Panc1 (cell line): ENCODE measurements around the gene MAD1L1. TPM values are rescaled to one million over a fixed set of nuclear protein-coding genes. Genes with fewer than 3 reads are reported as not detected.

ENCODE experiments used
- ATAC-seq: fragments of 200-7000 bp; cut with Tn5 transposase; 2 replicates; pipeline ENCODE4 v1.9.1; 2020; ENCODE audit warnings: mild to moderate bottlenecking, moderate library complexity
- BruUV-seq: library from RNA; stranded (reverse); fragments of 400-500 nt; replicated peaks from 2 replicates; lab custom pipeline; 2021; lab: Mats Ljungman, UMichigan
- CTCF ChIA-PET: fragments of 300-600 bp; sonication (Branson Sonifier 250); formaldehyde crosslinking; loops from one replicate; lab custom pipeline; 2022; ENCODE audit warnings: antibody characterized with exemption; lab: Charles Lee
- POLR2A ChIA-PET: fragments of 300-600 bp; sonication (Branson Sonifier 250); formaldehyde crosslinking; loops from one replicate; lab custom pipeline; 2022; ENCODE audit warnings: antibody characterized with exemption; lab: Charles Lee
- DNase-seq: peaks from one replicate; pipeline ENCODE4 v3.0.0-alpha.2; 2010; ENCODE audit warnings: low read depth, low spot score
- H3K27ac ChIP-seq: 2 replicates; pipeline ENCODE4 v1.5.1; 2011; ENCODE audit warnings: mild to moderate bottlenecking, low read length, inconsistent platforms
- H3K27me3 ChIP-seq: fragments of 200-500 bp; sonication (Bioruptor generic); 2 replicates; pipeline ENCODE4 v1.6.0; 2014; ENCODE audit warnings: low read length, inconsistent platforms; ENCODE audit not compliant: control insufficient read depth, insufficient read depth
- H3K36me3 ChIP-seq: fragments of 200-500 bp; sonication (Bioruptor generic); 2 replicates; pipeline ENCODE4 v1.5.1; 2014; ENCODE audit warnings: inconsistent platforms, mild to moderate bottlenecking, low read length, moderate library complexity; ENCODE audit not compliant: control insufficient read depth, insufficient read depth
- H3K4me1 ChIP-seq: 2 replicates; pipeline ENCODE4 v1.5.1; 2011; ENCODE audit warnings: inconsistent platforms, mild to moderate bottlenecking, low read length, moderate library complexity; ENCODE audit not compliant: control insufficient read depth, insufficient read depth
- H3K4me3 ChIP-seq, 2 experiments: 2 replicates each; pipeline ENCODE4 v1.5.1; 2011 to 2012; ENCODE audit warnings: low read depth in 2 of 2, low read length in 2 of 2, mild to moderate bottlenecking in 2 of 2, inconsistent platforms in 1 of 2, moderate library complexity in 1 of 2
- H3K9me3 ChIP-seq: fragments of 200-500 bp; sonication (Bioruptor generic); 2 replicates; pipeline ENCODE4 v1.5.1; 2014; ENCODE audit warnings: low read depth, mild to moderate bottlenecking, inconsistent platforms, low read length, moderate library complexity; ENCODE audit not compliant: control insufficient read depth, insufficient read depth
- POLR2AphosphoS5 ChIP-seq: IDR thresholded peaks from 2 replicates; pipeline ENCODE4 v1.6.1; 2012; ENCODE audit warnings: mild to moderate bottlenecking, low read depth, low read length, moderate library complexity
- SIN3A ChIP-seq: IDR thresholded peaks from 2 replicates; pipeline ENCODE4 v1.6.1; 2012; ENCODE audit warnings: low read depth, mild to moderate bottlenecking, low read length, moderate library complexity, borderline replicate concordance; ENCODE audit not compliant: insufficient read depth
- TCF7L2 ChIP-seq: IDR thresholded peaks from 2 replicates; pipeline ENCODE4 v1.6.1; 2011; ENCODE audit warnings: mild to moderate bottlenecking, low read depth, low read length, inconsistent platforms
- in situ Hi-C: cut with HindIII; loops from 2 replicates; pipeline ENCODE4 v1.10.0; 2016; ENCODE audit warnings: low sequenced_read_pairs, low pct_unique_long_range_greater_than_20kb
- intact Hi-C: fragments of 100-400 bp; cut with micrococcal nuclease; formaldehyde crosslinking; loops from one replicate; pipeline ENCODE4 v1.10.0; 2022; ENCODE audit not compliant: unreplicated experiment
- total RNA-seq: library from RNA; stranded (reverse); gene quantifications from one replicate; pipeline ENCODE4 v1.2.1, GENCODE V29; 2021; ENCODE audit not compliant: unreplicated experiment
- TF ChIP-seq, protein P1 (sequence below): fragments of 450-650 bp; IDR thresholded peaks from 2 replicates; pipeline ENCODE4 v1.5.1; 2017; ENCODE audit warnings: mild to moderate bottlenecking
- TF ChIP-seq, protein P2 (sequence below), 2 experiments: IDR thresholded peaks; 2 replicates each; pipeline ENCODE4 v1.6.1; 2011 to 2012; ENCODE audit warnings: low read depth in 2 of 2, control low read depth in 1 of 2, low read length in 1 of 2, mild to moderate bottlenecking in 1 of 2, moderate library complexity in 1 of 2; ENCODE audit not compliant: insufficient read depth in 1 of 2

Gene MAD1L1
- total RNA-seq, 1 experiment from 2014 or later, result 70.8 TPM

DNA sequence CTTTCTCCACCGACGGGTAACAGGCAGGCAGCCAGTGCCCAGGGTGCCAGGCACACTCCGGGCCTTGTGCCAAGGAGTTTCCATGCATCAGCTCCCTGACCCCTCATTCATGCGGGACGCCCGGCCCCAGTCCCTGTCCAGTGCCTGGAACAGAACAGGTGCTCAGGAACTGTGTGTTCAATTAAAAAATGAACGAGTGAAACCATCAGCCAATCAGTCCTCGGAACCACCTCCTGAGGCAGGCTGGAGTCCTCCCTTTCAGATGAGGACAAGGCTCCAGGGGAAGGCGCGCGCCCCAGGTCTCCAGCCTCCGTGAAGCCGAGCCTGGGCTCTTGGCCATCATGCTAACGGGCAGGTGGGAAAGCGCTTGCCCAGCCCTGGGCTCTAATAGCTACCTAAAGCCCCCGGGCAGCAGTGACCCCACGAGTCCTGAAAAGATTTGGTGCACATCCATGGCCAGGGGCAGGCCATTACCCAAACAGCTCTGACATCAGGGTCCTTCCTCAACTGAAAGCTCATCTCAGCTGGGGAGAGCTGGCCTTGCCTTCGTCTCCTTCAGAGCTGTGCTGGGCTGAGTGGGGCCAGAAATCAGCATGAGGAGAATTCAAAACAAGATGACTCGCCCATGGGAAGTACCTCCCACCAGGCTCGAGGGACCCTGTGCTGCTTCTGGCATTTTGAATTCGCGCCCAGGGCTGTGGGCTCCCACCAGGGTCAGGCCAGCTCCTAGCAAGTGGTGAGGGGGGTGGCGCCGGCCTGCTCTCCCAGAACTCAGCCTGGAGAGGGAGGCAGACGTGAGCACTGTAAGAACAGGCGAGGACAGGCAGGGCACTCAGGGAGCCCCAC, 200.5 kb downstream of the MAD1L1 start:
- H3K4me1 ChIP-seq, result no peaks in the 10 kb centered on the region
- TF ChIP-seq SIN3A (no peak), TCF7L2 (no peak), POLR2AphosphoS5 (no peak)
- TF ChIP-seq, protein P1, sequence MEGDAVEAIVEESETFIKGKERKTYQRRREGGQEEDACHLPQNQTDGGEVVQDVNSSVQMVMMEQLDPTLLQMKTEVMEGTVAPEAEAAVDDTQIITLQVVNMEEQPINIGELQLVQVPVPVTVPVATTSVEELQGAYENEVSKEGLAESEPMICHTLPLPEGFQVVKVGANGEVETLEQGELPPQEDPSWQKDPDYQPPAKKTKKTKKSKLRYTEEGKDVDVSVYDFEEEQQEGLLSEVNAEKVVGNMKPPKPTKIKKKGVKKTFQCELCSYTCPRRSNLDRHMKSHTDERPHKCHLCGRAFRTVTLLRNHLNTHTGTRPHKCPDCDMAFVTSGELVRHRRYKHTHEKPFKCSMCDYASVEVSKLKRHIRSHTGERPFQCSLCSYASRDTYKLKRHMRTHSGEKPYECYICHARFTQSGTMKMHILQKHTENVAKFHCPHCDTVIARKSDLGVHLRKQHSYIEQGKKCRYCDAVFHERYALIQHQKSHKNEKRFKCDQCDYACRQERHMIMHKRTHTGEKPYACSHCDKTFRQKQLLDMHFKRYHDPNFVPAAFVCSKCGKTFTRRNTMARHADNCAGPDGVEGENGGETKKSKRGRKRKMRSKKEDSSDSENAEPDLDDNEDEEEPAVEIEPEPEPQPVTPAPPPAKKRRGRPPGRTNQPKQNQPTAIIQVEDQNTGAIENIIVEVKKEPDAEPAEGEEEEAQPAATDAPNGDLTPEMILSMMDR, result no peak
- TF ChIP-seq, protein P2, sequence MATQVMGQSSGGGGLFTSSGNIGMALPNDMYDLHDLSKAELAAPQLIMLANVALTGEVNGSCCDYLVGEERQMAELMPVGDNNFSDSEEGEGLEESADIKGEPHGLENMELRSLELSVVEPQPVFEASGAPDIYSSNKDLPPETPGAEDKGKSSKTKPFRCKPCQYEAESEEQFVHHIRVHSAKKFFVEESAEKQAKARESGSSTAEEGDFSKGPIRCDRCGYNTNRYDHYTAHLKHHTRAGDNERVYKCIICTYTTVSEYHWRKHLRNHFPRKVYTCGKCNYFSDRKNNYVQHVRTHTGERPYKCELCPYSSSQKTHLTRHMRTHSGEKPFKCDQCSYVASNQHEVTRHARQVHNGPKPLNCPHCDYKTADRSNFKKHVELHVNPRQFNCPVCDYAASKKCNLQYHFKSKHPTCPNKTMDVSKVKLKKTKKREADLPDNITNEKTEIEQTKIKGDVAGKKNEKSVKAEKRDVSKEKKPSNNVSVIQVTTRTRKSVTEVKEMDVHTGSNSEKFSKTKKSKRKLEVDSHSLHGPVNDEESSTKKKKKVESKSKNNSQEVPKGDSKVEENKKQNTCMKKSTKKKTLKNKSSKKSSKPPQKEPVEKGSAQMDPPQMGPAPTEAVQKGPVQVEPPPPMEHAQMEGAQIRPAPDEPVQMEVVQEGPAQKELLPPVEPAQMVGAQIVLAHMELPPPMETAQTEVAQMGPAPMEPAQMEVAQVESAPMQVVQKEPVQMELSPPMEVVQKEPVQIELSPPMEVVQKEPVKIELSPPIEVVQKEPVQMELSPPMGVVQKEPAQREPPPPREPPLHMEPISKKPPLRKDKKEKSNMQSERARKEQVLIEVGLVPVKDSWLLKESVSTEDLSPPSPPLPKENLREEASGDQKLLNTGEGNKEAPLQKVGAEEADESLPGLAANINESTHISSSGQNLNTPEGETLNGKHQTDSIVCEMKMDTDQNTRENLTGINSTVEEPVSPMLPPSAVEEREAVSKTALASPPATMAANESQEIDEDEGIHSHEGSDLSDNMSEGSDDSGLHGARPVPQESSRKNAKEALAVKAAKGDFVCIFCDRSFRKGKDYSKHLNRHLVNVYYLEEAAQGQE (IDR thresholded peaks at IDR 0.05; ENCODE audit: insufficient read depth in 1 of 2, low read depth in 2 of 2, low read length in 1 of 2), result no peak
- no peaks in the 10 kb centered on the region for H3K27me3 ChIP-seq
- CTCF ChIA-PET, result no interaction called here
- H3K4me3 ChIP-seq, result no peak overlapping the region
- DNase-seq (no peak), ATAC-seq (0 out of 2 replicates have a peak, but pooled peaks have one; percentile 25)
- intact Hi-C loops (no loop called here), in situ Hi-C loops (no loop called here)
- POLR2A ChIA-PET, result no interaction called here
- H3K27ac ChIP-seq, result no peak overlapping the region
- no TSS peak for BruUV-seq
- peaks cover 19% of the 10 kb centered on the region for H3K9me3 ChIP-seq
- no peaks in the 10 kb centered on the region for H3K36me3 ChIP-seq

DNA sequence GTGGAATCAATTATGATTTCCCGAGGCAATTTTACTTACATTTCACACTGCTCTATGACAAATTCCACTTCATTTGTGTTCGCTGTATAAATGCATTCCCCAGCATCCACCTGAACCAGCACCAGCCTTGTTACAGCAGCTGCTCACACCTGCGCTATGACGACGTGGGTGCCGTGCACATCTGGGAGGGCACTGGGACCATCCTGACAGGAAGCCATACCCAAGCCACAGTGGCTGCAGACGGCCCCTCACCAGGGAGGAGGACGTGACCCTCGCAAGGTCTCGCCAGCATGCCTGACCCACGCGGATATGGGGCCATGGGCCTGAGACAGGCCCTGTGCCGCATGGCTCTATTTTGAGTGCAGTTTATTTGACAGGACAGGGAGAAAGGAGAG, 201.3 kb downstream of the MAD1L1 start:
- peaks cover 27% of the 10 kb centered on the region for H3K9me3 ChIP-seq
- ChIA-PET CTCF (no interaction called here), POLR2A (no interaction called here)
- no peaks in the 10 kb centered on the region for H3K4me1 ChIP-seq
- intact Hi-C loops, result no loop called here
- in situ Hi-C loops, result no loop called here
- ATAC-seq (no peak), DNase-seq (no peak)
- H3K27ac ChIP-seq, result no peak overlapping the region
- BruUV-seq, result no TSS peak
- no peaks in the 10 kb centered on the region for H3K27me3 ChIP-seq
- no peak overlapping the region for H3K4me3 ChIP-seq
- no peak for TF ChIP-seq POLR2AphosphoS5
- TF ChIP-seq, protein P1, result no peak
- TF ChIP-seq TCF7L2, result no peak
- TF ChIP-seq, protein P2 (IDR thresholded peaks at IDR 0.05; ENCODE audit: insufficient read depth in 1 of 2, low read depth in 2 of 2, low read length in 1 of 2), result no peak
- no peak for TF ChIP-seq SIN3A
- no peaks in the 10 kb centered on the region for H3K36me3 ChIP-seq
